Right lobe of liver (tissue), 6 donors: ENCODE measurements around the gene ACE. TPM values are rescaled to one million over a fixed set of nuclear protein-coding genes. Genes with fewer than 3 reads are reported as not detected.

Experiments
- ATAC-seq, 4 donors: fragments of 200-7000 bp; cut with Tn5 transposase; one replicate each; pipeline ENCODE4 v1.9.1; 2020; ENCODE audit warnings: mild to moderate bottlenecking in 4 of 4, moderate library complexity in 4 of 4
- DNase-seq, 3 donors: peaks; one replicate each; pipeline ENCODE4 v3.0.0-alpha.2; 2020
- H3K27ac ChIP-seq, 3 donors: fragments of 200-600 bp; one replicate each; pipeline ENCODE4 v1.8.0; 2022
- H3K27me3 ChIP-seq, 2 donors: fragments of 200-600 bp; one replicate each; pipeline ENCODE4 v1.8.0; 2022
- H3K36me3 ChIP-seq, 4 donors: fragments of 200-600 bp; sonication (generic) in 1 of 4; one replicate each; pipeline versions ENCODE4 v1.5.1 to v1.8.0; 2017 to 2022; ENCODE audit warnings: control low read depth in 1 of 4
- H3K4me1 ChIP-seq, 4 donors: fragments of 200-600 bp; sonication (generic) in 1 of 4; one replicate each; pipeline versions ENCODE4 v1.5.1 to v1.8.0; 2017 to 2022; ENCODE audit warnings: control low read depth in 1 of 4
- H3K4me3 ChIP-seq, 3 donors: fragments of 200-600 bp; one replicate each; pipeline ENCODE4 v1.8.0; 2022
- H3K9me3 ChIP-seq, 4 donors: fragments of 200-600 bp; sonication (generic) in 1 of 4; one replicate each; pipeline versions ENCODE4 v1.5.1 to v1.8.0; 2017 to 2022; ENCODE audit warnings: control low read depth in 1 of 4
- POLR2A ChIP-seq: fragments of 450-650 bp; IDR thresholded peaks from one replicate; pipeline ENCODE4 v1.6.1; 2017; ENCODE audit warnings: antibody characterized with exemption, mild to moderate bottlenecking
- WGBS: methylation state at CpG from one replicate; pipeline ENCODE4 v1.1.6; 2018; ENCODE audit warnings: low coverage, low lambda C conversion rate; ENCODE audit not compliant: insufficient coverage; ENCODE audit errors: missing lambda C conversion rate; 5-methylcytosine and 5-hydroxymethylcytosine counted together
- intact Hi-C, 2 donors: fragments of 100-400 bp; cut with DNase I; formaldehyde crosslinking; loops; one replicate each; pipeline versions ENCODE4 v1.11.2 to v1.14.1; 2022
- total RNA-seq, 6 experiments: library from RNA; depleted of rRNA in 2 of 6; stranded (reverse); fragments of >200 nt in 2 of 6; fragmentation: NEBNext Ultra II Directional in 3 of 6; extraction: Animal tissue kit (Norgen Biotek cat#: 25700) in 3 of 6; gene quantifications; one replicate each; pipeline versions ENCODE4 v1.1.0 to v1.2.4, GENCODE V29; 2016 to 2023
- TF ChIP-seq, protein P1 (sequence below), 4 donors: fragments of 200-600 bp in 3 of 4; fragments of 450-650 bp in 1 of 4; IDR thresholded peaks; one replicate each; pipeline versions ENCODE4 v1.5.1 to v1.8.0; 2016 to 2022; ENCODE audit warnings: antibody characterized with exemption in 4 of 4, mild to moderate bottlenecking in 2 of 4
- donor health status: DM: no; HTN: yes; CAD: no.
- donor health status: DM: no; HTN: no; CAD: no.
- donor health status: DM: no; HTN: no; CAD: no.
- donor health status: DM: no; HTN: yes; CAD: no.
- donor health status: DM: no; HTN: yes; CAD: no.

ACE gene
- total RNA-seq, 6 experiments from 2014 or later = 0.75 to 9.4 (median 5.1) TPM

DNA sequence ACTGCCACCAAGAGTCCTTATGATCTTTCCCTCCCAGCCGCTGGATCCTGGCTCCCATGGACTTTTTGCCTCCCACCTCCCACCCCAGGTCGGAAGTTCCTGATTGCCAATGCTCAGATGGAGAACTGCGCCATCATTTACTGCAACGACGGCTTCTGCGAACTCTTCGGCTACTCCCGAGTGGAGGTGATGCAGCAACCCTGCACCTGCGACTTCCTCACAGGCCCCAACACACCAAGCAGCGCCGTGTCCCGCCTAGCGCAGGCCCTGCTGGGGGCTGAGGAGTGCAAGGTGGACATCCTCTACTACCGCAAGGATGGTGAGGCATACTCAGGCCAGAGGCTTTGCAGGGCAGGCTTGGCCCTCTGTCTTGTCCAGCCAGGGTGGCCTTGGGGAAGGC lies 47.2 kb downstream of the ACE start:
- intact Hi-C loops = no loop called here
- no peaks in the 10 kb centered on the region for H3K36me3 ChIP-seq
- H3K27me3 ChIP-seq = no peaks in the 10 kb centered on the region
- no peak overlapping the region for H3K27ac ChIP-seq
- 87% methylated on average over 13 of the region's 14 CpGs for WGBS
- no peak overlapping the region for H3K4me3 ChIP-seq
- DNase-seq (no peak), ATAC-seq (no peak)
- no peaks in the 10 kb centered on the region for H3K9me3 ChIP-seq
- H3K4me1 ChIP-seq = peaks cover 0 to 20% (median 8%) of the 10 kb centered on the region in 4 donors
- TF ChIP-seq, protein P1, sequence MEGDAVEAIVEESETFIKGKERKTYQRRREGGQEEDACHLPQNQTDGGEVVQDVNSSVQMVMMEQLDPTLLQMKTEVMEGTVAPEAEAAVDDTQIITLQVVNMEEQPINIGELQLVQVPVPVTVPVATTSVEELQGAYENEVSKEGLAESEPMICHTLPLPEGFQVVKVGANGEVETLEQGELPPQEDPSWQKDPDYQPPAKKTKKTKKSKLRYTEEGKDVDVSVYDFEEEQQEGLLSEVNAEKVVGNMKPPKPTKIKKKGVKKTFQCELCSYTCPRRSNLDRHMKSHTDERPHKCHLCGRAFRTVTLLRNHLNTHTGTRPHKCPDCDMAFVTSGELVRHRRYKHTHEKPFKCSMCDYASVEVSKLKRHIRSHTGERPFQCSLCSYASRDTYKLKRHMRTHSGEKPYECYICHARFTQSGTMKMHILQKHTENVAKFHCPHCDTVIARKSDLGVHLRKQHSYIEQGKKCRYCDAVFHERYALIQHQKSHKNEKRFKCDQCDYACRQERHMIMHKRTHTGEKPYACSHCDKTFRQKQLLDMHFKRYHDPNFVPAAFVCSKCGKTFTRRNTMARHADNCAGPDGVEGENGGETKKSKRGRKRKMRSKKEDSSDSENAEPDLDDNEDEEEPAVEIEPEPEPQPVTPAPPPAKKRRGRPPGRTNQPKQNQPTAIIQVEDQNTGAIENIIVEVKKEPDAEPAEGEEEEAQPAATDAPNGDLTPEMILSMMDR (IDR thresholded peaks at IDR 0.05) = no peak
- no peak for TF ChIP-seq POLR2A

DNA sequence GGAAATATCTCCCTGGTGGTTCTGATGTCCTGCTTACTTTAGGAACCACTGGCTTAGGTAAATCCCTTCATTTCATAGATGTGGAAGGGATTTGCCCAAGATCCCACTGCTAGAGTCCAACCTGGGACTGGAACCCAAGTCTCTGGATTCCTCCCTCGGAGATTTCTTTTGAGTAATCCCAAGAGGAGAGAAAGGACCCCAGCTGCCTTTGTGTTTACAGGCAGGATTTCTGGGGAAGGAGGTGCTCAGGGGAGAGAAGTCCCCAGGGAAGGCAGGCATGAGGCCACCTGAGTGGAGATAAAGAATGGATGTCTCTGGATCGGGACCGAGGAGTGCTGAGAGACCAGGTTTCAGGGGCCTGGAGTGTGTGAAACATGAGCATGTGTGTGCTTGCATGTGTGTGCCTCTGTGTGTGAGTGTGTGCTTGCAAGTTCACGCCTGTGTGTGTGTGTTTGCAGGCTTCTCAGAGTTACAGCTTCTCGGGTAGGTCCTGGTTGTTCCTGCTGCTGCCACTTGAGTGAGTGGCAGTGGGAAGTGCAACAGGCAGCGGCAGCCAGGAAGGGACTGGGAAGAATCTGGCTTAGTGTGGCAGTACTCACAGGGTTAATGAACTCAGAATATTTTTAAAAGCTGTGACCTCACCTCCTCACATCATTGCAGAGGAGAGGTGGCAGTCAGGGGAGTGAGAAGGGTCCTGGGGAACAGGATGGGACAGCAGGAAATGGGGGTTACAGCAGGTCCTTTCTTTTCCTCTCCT lies 48.5 kb downstream of the ACE start:
- no peaks in the 10 kb centered on the region for H3K36me3 ChIP-seq
- no peak for DNase-seq
- 48% methylated on average over 5 of the region's 6 CpGs for WGBS
- intact Hi-C loops = no loop called here
- H3K4me3 ChIP-seq = no peak overlapping the region
- no peaks in the 10 kb centered on the region for H3K27me3 ChIP-seq
- TF ChIP-seq POLR2A = no peak
- TF ChIP-seq, protein P1 (IDR thresholded peaks at IDR 0.05) = no peak
- peaks cover 0 to 7% (median 3%) of the 10 kb centered on the region in 4 donors for H3K4me1 ChIP-seq
- no peak for ATAC-seq
- H3K9me3 ChIP-seq = no peaks in the 10 kb centered on the region
- H3K27ac ChIP-seq = no peak overlapping the region

- DNase-seq = no peak
- ATAC-seq = no peak
- Histone ChIP-seq H3K27me3 (no peaks in the 10 kb centered on the region), H3K27ac (no peak overlapping the region), H3K36me3 (no peaks in the 10 kb centered on the region), H3K4me1 (no peaks in the 10 kb centered on the region), H3K9me3 (no peaks in the 10 kb centered on the region), H3K4me3 (no peak overlapping the region)
- TF ChIP-seq POLR2A = no peak
- TF ChIP-seq, protein P1 (IDR thresholded peaks at IDR 0.05) = no peak
- intact Hi-C loops = no loop called here
- 36% methylated on average over 1 of the region's 5 CpGs for WGBS
Observed at GRCh38 chr17:63526861-63527260, 50.0 kb downstream of the ACE start.

DNA sequence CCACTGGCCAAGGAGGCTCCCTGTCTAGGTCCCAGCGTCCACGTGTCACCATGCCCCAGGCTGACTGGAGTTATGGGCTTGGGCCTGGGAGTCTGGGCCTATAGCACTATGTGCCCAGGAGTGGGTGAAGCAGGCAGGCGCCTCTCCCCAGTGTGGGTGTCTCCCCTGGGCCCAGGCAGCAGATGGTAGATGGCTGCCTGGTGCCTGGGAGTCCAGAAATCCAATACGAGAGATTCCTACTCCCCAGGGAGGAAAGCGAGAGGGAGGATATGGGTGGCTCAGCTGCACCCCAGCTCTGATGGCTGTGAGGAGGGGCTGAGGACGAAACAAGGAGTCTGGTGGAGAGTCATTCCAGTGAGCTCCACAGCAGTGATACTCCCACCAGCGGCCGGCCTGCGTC lies 51.3 kb downstream of the ACE start:
- WGBS = 90% methylated on average over 3 of the region's 9 CpGs
- H3K9me3 ChIP-seq = no peaks in the 10 kb centered on the region
- no peaks in the 10 kb centered on the region for H3K27me3 ChIP-seq
- H3K36me3 ChIP-seq = no peaks in the 10 kb centered on the region
- ATAC-seq (no peak), DNase-seq (no peak)
- H3K27ac ChIP-seq = no peak overlapping the region
- intact Hi-C loops = no loop called here
- no peaks in the 10 kb centered on the region for H3K4me1 ChIP-seq
- no peak overlapping the region for H3K4me3 ChIP-seq
- TF ChIP-seq, protein P1 (IDR thresholded peaks at IDR 0.05) = no peak
- TF ChIP-seq POLR2A = no peak
